Measurements from ENCODE around the gene ST3GAL2.
"Not testable (repeated sequence)": the region's sequence is repeated elsewhere in the genome, so short reads cannot be mapped to it uniquely, and the experiment has no call there.

DNA sequence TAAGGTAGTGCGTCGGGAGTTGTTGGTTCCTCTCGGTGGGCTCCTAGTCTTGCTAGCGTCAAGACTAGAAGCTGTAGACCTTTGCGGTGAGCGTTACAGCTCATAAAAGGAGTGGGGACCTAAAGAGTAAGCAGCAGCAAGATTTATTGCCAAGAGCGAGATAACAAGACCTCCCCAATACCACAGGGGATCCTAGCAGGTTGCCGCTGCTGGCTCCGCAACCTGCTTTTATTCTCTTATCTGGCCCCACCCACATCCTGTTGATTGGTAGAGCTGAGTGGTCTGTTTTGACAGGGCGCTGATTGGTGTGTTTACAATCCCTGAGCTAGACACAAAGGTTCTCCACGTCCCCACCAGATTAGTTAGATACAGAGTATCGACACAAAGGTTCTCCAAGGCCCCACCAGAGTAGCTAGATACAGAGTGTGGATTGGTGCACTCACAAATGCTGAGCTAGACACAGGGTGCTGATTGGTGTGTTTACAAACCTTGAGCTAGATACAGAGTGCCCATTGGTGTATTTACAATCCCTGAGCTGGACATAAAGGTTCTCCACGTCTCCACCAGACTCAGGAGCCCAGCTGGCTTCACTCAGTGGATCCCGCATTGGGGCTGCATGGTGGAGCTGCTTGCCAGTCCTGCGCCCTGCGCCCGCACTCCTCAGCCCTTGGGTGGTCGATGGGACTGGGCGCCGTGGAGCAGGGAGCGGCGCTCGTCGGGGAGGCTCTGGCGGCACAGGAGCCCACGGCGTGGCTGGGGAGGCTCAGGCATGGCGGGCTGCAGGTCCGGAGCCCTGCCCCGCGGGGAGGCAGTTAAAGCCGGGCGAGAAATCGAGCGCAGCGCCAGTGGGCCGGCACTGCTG lies 11.5 kb upstream of the ST3GAL2 start:
- TF ChIP-seq, protein P1, sequence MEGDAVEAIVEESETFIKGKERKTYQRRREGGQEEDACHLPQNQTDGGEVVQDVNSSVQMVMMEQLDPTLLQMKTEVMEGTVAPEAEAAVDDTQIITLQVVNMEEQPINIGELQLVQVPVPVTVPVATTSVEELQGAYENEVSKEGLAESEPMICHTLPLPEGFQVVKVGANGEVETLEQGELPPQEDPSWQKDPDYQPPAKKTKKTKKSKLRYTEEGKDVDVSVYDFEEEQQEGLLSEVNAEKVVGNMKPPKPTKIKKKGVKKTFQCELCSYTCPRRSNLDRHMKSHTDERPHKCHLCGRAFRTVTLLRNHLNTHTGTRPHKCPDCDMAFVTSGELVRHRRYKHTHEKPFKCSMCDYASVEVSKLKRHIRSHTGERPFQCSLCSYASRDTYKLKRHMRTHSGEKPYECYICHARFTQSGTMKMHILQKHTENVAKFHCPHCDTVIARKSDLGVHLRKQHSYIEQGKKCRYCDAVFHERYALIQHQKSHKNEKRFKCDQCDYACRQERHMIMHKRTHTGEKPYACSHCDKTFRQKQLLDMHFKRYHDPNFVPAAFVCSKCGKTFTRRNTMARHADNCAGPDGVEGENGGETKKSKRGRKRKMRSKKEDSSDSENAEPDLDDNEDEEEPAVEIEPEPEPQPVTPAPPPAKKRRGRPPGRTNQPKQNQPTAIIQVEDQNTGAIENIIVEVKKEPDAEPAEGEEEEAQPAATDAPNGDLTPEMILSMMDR (IDR thresholded peaks at IDR 0.05; ENCODE audit: low read depth, low read length), result not testable (repeated sequence)
- TF ChIP-seq EZH2phosphoT487 (IDR thresholded peaks at IDR 0.05; ENCODE audit: low read depth), result not testable (repeated sequence)
